SW 1271 (cell line): ENCODE results near the gene PLEKHN1.
"Not testable (repeated sequence)": the region's sequence is repeated elsewhere in the genome, so short reads cannot be mapped to it uniquely, and the experiment has no call there.

ENCODE experiments used
- DNase-seq, 2 experiments: peaks; one replicate each; lab custom pipeline; 2025; lab: John Stamatoyannopoulos, UW

Gene PLEKHN1

GRCh38 chr1:992362-992761 is 26.1 kb downstream of the PLEKHN1 start:
- no peak for DNase-seq

DNA sequence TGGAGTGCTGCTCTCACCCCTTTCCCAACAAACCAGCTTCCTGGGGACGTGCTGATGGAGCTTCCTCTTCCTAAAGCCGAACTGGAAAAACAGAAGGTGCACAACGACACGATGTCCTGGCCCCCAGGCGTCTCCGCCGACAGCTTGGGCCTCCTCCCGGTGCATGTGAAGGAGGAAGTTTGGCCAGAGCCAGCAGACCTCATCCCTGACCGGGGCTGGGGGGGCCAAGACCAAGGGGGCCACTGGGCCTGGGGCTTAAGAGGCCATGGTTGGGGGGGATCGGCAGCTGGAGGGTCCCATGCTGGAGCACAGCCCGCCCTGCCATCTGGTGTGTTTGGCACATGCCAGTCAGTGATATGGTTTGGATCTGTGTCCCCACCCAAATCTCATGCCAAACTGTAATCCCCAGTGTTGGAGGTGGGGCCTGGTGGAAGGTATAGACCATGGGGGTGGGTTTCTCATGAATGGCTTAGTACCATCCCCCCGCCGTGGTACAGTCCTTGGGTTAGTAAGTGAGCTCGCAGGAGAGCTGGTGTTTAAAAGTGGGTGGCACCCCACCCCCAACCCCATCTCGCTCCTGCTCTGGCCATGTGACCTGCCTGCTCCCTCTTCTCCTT is 27.2 kb downstream of the PLEKHN1 start:
- DNase-seq = no peak

DNA sequence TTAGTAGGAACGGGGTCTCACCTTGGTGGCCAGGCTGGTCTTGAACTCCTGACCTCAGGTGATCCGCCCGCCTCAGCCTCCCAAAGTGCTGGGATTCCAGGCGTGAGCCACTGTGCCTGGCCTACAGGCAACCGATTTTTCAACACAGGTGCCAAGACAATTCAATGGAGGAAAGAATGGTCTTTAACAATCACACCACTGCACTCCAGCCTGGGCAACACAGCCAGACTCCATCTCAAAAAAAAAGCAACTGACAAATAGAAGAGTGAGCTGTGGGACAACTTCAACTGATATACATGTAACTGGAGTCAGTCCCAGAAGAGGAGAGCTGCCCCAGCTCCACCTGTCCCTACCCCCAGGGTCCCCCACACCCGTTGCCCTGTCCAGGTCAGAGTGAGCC is 28.3 kb downstream of the PLEKHN1 start:
- DNase-seq = not testable (repeated sequence)

GRCh38 chr1:995665-996633 is 29.7 kb downstream of the PLEKHN1 start:
- DNase-seq = no peak

- DNase-seq = no peak
These were observed 30.8 kb downstream of the PLEKHN1 start for GRCh38 chr1:996851-997712.

- no peak for DNase-seq
These were observed 31.4 kb downstream of the PLEKHN1 start for GRCh38 chr1:997713-997992.

GRCh38 chr1:997993-998744 is 31.9 kb downstream of the PLEKHN1 start:
- DNase-seq = no peak

GRCh38 chr1:998745-998994 is 32.4 kb downstream of the PLEKHN1 start:
- DNase-seq = no peak

DNA sequence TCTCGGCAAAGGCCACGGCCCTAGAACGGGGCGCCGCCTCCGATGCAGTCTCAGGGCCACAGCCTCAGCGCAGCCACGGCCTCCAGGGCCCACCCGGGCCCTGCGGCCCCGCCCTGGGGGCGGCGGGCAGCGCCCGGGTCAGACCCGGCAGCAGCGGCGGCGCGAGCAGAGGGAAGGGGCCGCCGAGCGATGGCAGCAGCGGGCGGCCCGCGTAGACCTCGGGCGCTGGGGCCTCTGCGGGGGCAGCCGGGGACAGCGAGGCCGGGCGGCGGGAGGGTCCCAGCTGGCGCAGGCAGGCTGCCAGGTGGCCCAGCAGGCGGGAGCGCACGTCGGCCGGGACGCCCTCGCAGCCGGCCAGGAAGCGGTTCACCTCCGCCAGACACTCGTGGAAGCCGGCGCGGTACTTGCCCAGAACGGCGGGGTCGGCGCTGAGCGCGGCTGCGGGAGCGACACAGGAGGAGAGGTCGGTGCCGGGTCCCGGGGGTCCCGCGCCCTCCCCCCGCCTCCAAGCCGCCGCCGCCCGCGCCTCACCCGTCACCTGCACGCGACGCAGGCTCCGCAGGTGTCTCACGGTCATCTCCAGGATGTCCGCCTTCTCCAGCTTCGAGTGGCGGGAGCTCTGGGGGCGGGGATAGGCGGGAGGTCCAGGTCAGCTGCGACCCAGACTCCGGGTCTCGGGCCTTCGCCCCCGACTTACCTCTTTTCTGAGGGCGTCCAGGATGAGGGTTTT is 32.9 kb downstream of the PLEKHN1 start:
- peak in 1 of 2 experiments; percentile 37 for DNase-seq

GRCh38 chr1:999725-1000356 is 33.6 kb downstream of the PLEKHN1 start, which contains the start of gene HES4:
TSS of gene HES4 (minus strand) at chr1:1000097. CDS start at chr1:999973, 124 bp downstream.
- DNase-seq = peak; percentile 58 to 75

GRCh38 chr1:1000357-1001056 is 34.2 kb downstream of the PLEKHN1 start:
- DNase-seq = peak in 1 of 2 experiments; percentile 63

GRCh38 chr1:1001057-1001783 is 34.9 kb downstream of the PLEKHN1 start:
- DNase-seq = no peak

DNA sequence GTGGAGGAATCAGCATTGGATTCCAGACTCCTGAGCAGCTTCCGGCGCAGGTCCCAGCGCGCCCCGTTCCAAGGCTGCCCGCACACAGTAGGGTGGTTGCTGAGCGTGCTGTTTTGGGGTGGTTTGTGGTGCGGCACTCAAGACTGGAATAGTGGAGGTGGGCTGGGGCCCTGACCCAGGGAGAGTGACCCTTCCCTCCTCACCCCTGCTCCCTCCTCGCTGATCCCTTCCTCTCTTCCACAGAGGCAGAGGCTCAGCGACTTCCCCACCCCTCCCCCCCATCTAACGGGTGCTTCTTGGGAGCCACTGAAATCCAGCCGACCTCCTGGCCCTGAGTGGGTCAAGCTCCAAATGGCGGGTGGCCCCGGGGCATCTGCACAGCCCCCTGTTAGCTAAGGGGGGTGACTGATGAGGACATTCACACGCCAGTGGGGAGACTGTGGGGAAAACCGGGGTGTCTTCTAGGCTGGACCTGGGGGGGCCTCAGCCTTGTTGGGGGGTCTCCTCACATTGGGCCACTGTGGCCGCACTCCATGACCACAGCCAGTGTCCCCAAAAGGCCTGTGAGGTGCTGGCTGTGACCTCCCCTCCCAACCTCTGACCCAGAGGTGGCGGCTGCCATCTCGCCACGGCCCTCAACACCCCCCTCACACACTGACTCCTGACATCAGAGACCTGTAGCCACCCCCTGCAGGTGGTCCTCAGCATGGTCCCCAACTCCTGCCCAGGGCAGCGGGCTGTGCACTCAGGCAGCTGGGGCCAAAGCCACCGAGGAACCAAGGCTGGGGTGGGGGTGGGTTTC is 37.5 kb downstream of the PLEKHN1 start:
- DNase-seq = no peak

GRCh38 chr1:1004420-1004779 is 38.1 kb downstream of the PLEKHN1 start:
- no peak for DNase-seq

- DNase-seq = no peak
These were observed 38.8 kb downstream of the PLEKHN1 start for GRCh38 chr1:1004780-1005697.

- no peak for DNase-seq
These were observed 39.6 kb downstream of the PLEKHN1 start for GRCh38 chr1:1005774-1006304.
